Neural cell (in vitro differentiated cells): ENCODE results near the gene CCDC154. TPM values are rescaled to one million over a fixed set of nuclear protein-coding genes. Genes with fewer than 3 reads are reported as not detected.

ENCODE experiments used
- H2AFZ ChIP-seq: fragments of 200-600, 300-800 bp; sonication (generic), shearing (Covaris generic); 2 replicates; pipeline ENCODE4 v1.6.0; 2014; ENCODE audit warnings: low read depth, mild to moderate bottlenecking, antibody characterized with exemption, low read length, moderate library complexity
- H3F3A ChIP-seq: fragments of 200-600 bp; shearing (Covaris generic); 2 replicates; pipeline ENCODE4 v1.6.1; 2016; ENCODE audit warnings: mild to moderate bottlenecking, moderate library complexity, mixed read lengths, antibody characterized with exemption, low read length; ENCODE audit not compliant: insufficient read depth, poor library complexity, severe bottlenecking
- H3K27ac ChIP-seq: fragments of 200-600, 300-800 bp; sonication (generic), shearing (Covaris generic); 2 replicates; pipeline ENCODE4 v1.5.1; 2014; ENCODE audit warnings: mild to moderate bottlenecking, low read length, moderate library complexity
- H3K27me3 ChIP-seq: fragments of 300-800, 200-600 bp; sonication (generic), shearing (Covaris generic); 2 replicates; pipeline ENCODE4 v1.6.0; 2014; ENCODE audit warnings: mild to moderate bottlenecking, low read depth, low read length, moderate library complexity; ENCODE audit not compliant: insufficient read depth
- H3K36me3 ChIP-seq: fragments of 300-800, 200-600 bp; sonication (generic), shearing (Covaris generic); 2 replicates; pipeline ENCODE4 v1.5.1; 2014; ENCODE audit warnings: mild to moderate bottlenecking, antibody characterized with exemption, low read length, moderate library complexity; ENCODE audit not compliant: insufficient read depth
- H3K4me2 ChIP-seq: fragments of 300-800, 200-600 bp; sonication (generic), shearing (Covaris generic); 2 replicates; pipeline ENCODE4 v1.6.0; 2014; ENCODE audit warnings: mild to moderate bottlenecking, low read length
- H3K4me3 ChIP-seq: fragments of 300-800, 200-600 bp; sonication (generic), shearing (Covaris generic); 2 replicates; pipeline ENCODE4 v1.5.1; 2014; ENCODE audit warnings: mild to moderate bottlenecking, low read length, moderate library complexity
- H3K79me2 ChIP-seq: fragments of 200-600 bp; shearing (Covaris generic); replicated peaks from 2 replicates; pipeline ENCODE4 v1.6.0; 2014; ENCODE audit warnings: mild to moderate bottlenecking, low read length, moderate library complexity; ENCODE audit not compliant: insufficient read depth
- H3K9ac ChIP-seq: fragments of 300-800, 200-600 bp; sonication (generic), shearing (Covaris generic); 2 replicates; pipeline ENCODE4 v1.6.1; 2016; ENCODE audit warnings: mild to moderate bottlenecking, low read length, mixed read lengths
- H3K9me2 ChIP-seq: fragments of 200-600 bp; shearing (Covaris generic); 2 replicates; pipeline ENCODE4 v1.6.1; 2016; ENCODE audit warnings: mild to moderate bottlenecking, low read length, mixed read lengths; ENCODE audit not compliant: insufficient read depth
- H3K9me3 ChIP-seq: fragments of 200-600, 300-800 bp; sonication (generic), shearing (Covaris generic); 2 replicates; pipeline ENCODE4 v1.6.1; 2016; ENCODE audit warnings: mild to moderate bottlenecking, mixed run types, low read length, moderate library complexity, mixed read lengths
- H4K20me1 ChIP-seq: fragments of 200-600 bp; shearing (Covaris generic); 2 replicates; pipeline ENCODE4 v1.6.1; 2016; ENCODE audit warnings: mild to moderate bottlenecking, mixed run types; ENCODE audit not compliant: insufficient read depth
- CTCF ChIP-seq: fragments of 450-650 bp; IDR thresholded peaks from 2 replicates; pipeline ENCODE4 v1.5.1; 2014; ENCODE audit warnings: antibody characterized with exemption, mild to moderate bottlenecking, moderate library complexity; ENCODE audit not compliant: poor library complexity, severe bottlenecking
- EP300 ChIP-seq: fragments of 450-650 bp; conservative IDR thresholded peaks from 2 replicates; pipeline ENCODE4 v1.6.1; 2014; ENCODE audit warnings: antibody characterized with exemption, mild to moderate bottlenecking, moderate library complexity; ENCODE audit not compliant: poor library complexity, severe bottlenecking
- EZH2 ChIP-seq: fragments of 200-600, 300-800 bp; shearing (Covaris generic), sonication (generic); IDR thresholded peaks from 2 replicates; pipeline ENCODE4 v1.6.1; 2014; ENCODE audit warnings: antibody characterized with exemption, low read length, borderline replicate concordance, mild to moderate bottlenecking; ENCODE audit not compliant: insufficient read depth, poor library complexity, severe bottlenecking
- MXI1 ChIP-seq: fragments of 450-650 bp; conservative IDR thresholded peaks from 2 replicates; pipeline ENCODE4 v1.6.1; 2014; ENCODE audit warnings: antibody characterized with exemption, mild to moderate bottlenecking; ENCODE audit not compliant: poor library complexity, severe bottlenecking
- POLR2AphosphoS5 ChIP-seq: IDR thresholded peaks from 2 replicates; pipeline ENCODE4 v1.6.1; 2012
- RAD21 ChIP-seq: fragments of 450-650 bp; conservative IDR thresholded peaks from 2 replicates; pipeline ENCODE4 v1.6.1; 2014; ENCODE audit warnings: antibody characterized with exemption, mild to moderate bottlenecking, moderate library complexity
- SMC3 ChIP-seq: fragments of 450-650 bp; conservative IDR thresholded peaks from 2 replicates; pipeline ENCODE4 v1.6.1; 2014; ENCODE audit warnings: antibody characterized with exemption, mild to moderate bottlenecking, moderate library complexity; ENCODE audit not compliant: poor library complexity
- TAF1 ChIP-seq: IDR thresholded peaks from 2 replicates; pipeline ENCODE4 v1.6.1; 2012; ENCODE audit warnings: low read depth
- polyA plus RNA-seq: library from polyadenylated mRNA; depleted of rRNA; stranded (reverse); fragments of >200 nt; gene quantifications from 2 replicates; pipeline ENCODE4 v1.2.3, GENCODE V29; 2014
- TF ChIP-seq, protein P1 (sequence below): IDR thresholded peaks from 2 replicates; pipeline ENCODE4 v1.6.1; 2012; ENCODE audit warnings: borderline replicate concordance

The CCDC154 gene
- polyA plus RNA-seq, 1 donor from 2014 or later = 3.3 TPM

DNA sequence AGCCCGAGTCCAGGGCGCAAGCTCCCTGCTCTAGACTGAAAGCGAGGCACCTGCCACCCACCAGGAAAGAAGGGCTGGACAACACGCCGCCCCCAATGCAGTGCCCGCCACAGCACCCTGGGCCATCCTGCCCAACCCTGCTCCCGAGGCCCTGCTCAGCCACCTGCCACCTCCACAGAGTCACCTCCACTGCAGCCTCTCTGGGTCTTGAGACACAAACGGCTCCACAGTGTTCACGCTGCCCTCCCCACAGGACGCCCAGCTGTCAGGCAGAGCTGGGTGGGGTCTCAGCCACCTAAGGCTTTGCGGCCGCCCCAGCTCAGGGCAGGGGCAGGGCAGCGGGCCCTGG lies 21.2 kb upstream of the CCDC154 start:
- H3K4me2 ChIP-seq = no peak overlapping the region
- no peaks in the 10 kb centered on the region for H4K20me1 ChIP-seq
- H3K27ac ChIP-seq = no peak overlapping the region
- no peak overlapping the region for H2AFZ ChIP-seq
- TF ChIP-seq RAD21 = no peak
- no peak for TF ChIP-seq EP300
- H3K27me3 ChIP-seq = no peaks in the 10 kb centered on the region
- H3K9me2 ChIP-seq = no peaks in the 10 kb centered on the region
- no peak overlapping the region for H3K4me3 ChIP-seq
- H3K9ac ChIP-seq = no peak overlapping the region
- no peaks in the 10 kb centered on the region for H3K9me3 ChIP-seq
- H3F3A ChIP-seq = no peaks in the 10 kb centered on the region
- H3K79me2 ChIP-seq = no peaks in the 10 kb centered on the region
- no peaks in the 10 kb centered on the region for H3K36me3 ChIP-seq

- Histone ChIP-seq H3K27me3 (no peaks in the 10 kb centered on the region), H3K9me3 (no peaks in the 10 kb centered on the region), H3K9ac (no peak overlapping the region), H3K27ac (no peak overlapping the region), H3K9me2 (no peaks in the 10 kb centered on the region), H3K4me3 (no peak overlapping the region), H2AFZ (no peak overlapping the region), H4K20me1 (no peaks in the 10 kb centered on the region), H3K79me2 (no peaks in the 10 kb centered on the region), H3K4me2 (no peak overlapping the region), H3K36me3 (no peaks in the 10 kb centered on the region), H3F3A (no peaks in the 10 kb centered on the region)
- no peak for TF ChIP-seq MXI1
- no peak for TF ChIP-seq CTCF
- TF ChIP-seq POLR2AphosphoS5 = no peak
- TF ChIP-seq SMC3 = no peak
- no peak for TF ChIP-seq RAD21
- no peak for TF ChIP-seq EZH2
- TF ChIP-seq, protein P1, sequence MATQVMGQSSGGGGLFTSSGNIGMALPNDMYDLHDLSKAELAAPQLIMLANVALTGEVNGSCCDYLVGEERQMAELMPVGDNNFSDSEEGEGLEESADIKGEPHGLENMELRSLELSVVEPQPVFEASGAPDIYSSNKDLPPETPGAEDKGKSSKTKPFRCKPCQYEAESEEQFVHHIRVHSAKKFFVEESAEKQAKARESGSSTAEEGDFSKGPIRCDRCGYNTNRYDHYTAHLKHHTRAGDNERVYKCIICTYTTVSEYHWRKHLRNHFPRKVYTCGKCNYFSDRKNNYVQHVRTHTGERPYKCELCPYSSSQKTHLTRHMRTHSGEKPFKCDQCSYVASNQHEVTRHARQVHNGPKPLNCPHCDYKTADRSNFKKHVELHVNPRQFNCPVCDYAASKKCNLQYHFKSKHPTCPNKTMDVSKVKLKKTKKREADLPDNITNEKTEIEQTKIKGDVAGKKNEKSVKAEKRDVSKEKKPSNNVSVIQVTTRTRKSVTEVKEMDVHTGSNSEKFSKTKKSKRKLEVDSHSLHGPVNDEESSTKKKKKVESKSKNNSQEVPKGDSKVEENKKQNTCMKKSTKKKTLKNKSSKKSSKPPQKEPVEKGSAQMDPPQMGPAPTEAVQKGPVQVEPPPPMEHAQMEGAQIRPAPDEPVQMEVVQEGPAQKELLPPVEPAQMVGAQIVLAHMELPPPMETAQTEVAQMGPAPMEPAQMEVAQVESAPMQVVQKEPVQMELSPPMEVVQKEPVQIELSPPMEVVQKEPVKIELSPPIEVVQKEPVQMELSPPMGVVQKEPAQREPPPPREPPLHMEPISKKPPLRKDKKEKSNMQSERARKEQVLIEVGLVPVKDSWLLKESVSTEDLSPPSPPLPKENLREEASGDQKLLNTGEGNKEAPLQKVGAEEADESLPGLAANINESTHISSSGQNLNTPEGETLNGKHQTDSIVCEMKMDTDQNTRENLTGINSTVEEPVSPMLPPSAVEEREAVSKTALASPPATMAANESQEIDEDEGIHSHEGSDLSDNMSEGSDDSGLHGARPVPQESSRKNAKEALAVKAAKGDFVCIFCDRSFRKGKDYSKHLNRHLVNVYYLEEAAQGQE = no peak
- no peak for TF ChIP-seq EP300
- no peak for TF ChIP-seq TAF1
These were observed 20.7 kb upstream of the CCDC154 start for GRCh38 chr16:1464894-1465566.
